GM23338 (cell line): Measurements from ENCODE around the gene BBOF1. TPM values are rescaled to one million over a fixed set of nuclear protein-coding genes. Genes with fewer than 3 reads are reported as not detected.

ENCODE experiments used
- ATAC-seq: fragments of 200-7000 bp; cut with Tn5 transposase; 3 replicates; pipeline ENCODE4 v1.9.1; 2020
- DNase-seq: peaks from one replicate; pipeline ENCODE4 v3.0.0-alpha.2; 2015; ENCODE audit warnings: low spot score
- H2AFZ ChIP-seq: fragments of 200-600 bp; sonication (generic); 2 replicates; pipeline ENCODE4 v1.8.0; 2016; ENCODE audit warnings: antibody characterized with exemption, mild to moderate bottlenecking, moderate library complexity
- H3F3A ChIP-seq: fragments of 200-600 bp; sonication (generic); replicated peaks from 2 replicates; pipeline ENCODE4 v1.8.0; 2017; ENCODE audit warnings: antibody characterized with exemption, mixed run types, low read depth
- H3K27ac ChIP-seq: fragments of 200-600 bp; sonication (generic); 2 replicates; pipeline ENCODE4 v1.6.1; 2016; ENCODE audit warnings: low read depth
- H3K27me3 ChIP-seq: fragments of 200-600 bp; sonication (generic); 2 replicates; pipeline ENCODE4 v1.8.0; 2016; ENCODE audit warnings: mild to moderate bottlenecking, mixed run types, moderate library complexity; ENCODE audit not compliant: insufficient read depth
- H3K36me3 ChIP-seq: fragments of 200-600 bp; sonication (generic); 2 replicates; pipeline ENCODE4 v1.8.0; 2016; ENCODE audit warnings: mild to moderate bottlenecking; ENCODE audit not compliant: insufficient read depth
- H3K4me1 ChIP-seq: fragments of 200-600 bp; sonication (generic); 2 replicates; pipeline ENCODE4 v1.8.0; 2016; ENCODE audit warnings: mild to moderate bottlenecking, moderate library complexity; ENCODE audit not compliant: insufficient read depth
- H3K4me2 ChIP-seq: fragments of 200-600 bp; sonication (generic); 2 replicates; pipeline ENCODE4 v1.7.1; 2017; ENCODE audit warnings: mixed run types
- H3K4me3 ChIP-seq: fragments of 200-600 bp; sonication (generic); 2 replicates; pipeline ENCODE4 v1.6.1; 2016; ENCODE audit warnings: mixed run types
- H3K79me2 ChIP-seq: fragments of 200-600 bp; sonication (generic); replicated peaks from 2 replicates; pipeline ENCODE4 v1.8.0; 2017; ENCODE audit warnings: mild to moderate bottlenecking; ENCODE audit not compliant: insufficient read depth
- H3K9me2 ChIP-seq: fragments of 200-600 bp; sonication (generic); 2 replicates; pipeline ENCODE4 v1.8.0; 2017; ENCODE audit not compliant: insufficient read depth
- H4K20me1 ChIP-seq: fragments of 200-600 bp; sonication (generic); replicated peaks from 2 replicates; pipeline ENCODE4 v1.8.0; 2017; ENCODE audit warnings: mild to moderate bottlenecking; ENCODE audit not compliant: insufficient read depth
- H3K27ac Mint-ChIP-seq: 2 replicates; pipeline ENCODE4 v1.8.0; 2020; ENCODE audit warnings: inconsistent platforms, mild to moderate bottlenecking, moderate library complexity, mixed read lengths
- H3K27me3 Mint-ChIP-seq: 3 replicates; pipeline ENCODE4 v1.8.0; 2022; ENCODE audit warnings: low read depth, mild to moderate bottlenecking, moderate library complexity, mixed read lengths, inconsistent platforms; ENCODE audit not compliant: insufficient read depth, poor library complexity
- H3K36me3 Mint-ChIP-seq: 3 replicates; pipeline ENCODE4 v1.8.0; 2021; ENCODE audit warnings: low read depth, mild to moderate bottlenecking, inconsistent platforms, moderate library complexity, mixed read lengths
- H3K4me1 Mint-ChIP-seq: 3 replicates; pipeline ENCODE4 v1.8.0; 2020; ENCODE audit warnings: mild to moderate bottlenecking, inconsistent platforms, mixed read lengths
- H3K4me3 Mint-ChIP-seq: 3 replicates; pipeline ENCODE4 v1.8.0; 2021; ENCODE audit warnings: moderate library complexity, mild to moderate bottlenecking, inconsistent platforms, mixed read lengths
- H3K9me3 Mint-ChIP-seq: 3 replicates; pipeline ENCODE4 v1.8.0; 2020; ENCODE audit warnings: moderate library complexity, mild to moderate bottlenecking, inconsistent platforms, mixed read lengths
- CREB1 ChIP-seq: fragments of 250-450 bp; sonication (Bioruptor Pico); IDR thresholded peaks from 2 replicates; pipeline ENCODE4 v1.5.0; 2020; ENCODE audit warnings: low read depth, mild to moderate bottlenecking, moderate library complexity
- ETS1 ChIP-seq: IDR thresholded peaks from 2 replicates; pipeline ENCODE4 v1.6.1; 2016; ENCODE audit warnings: antibody characterized with exemption
- EZH2 ChIP-seq: fragments of 200-600 bp; sonication (generic); IDR thresholded peaks from one replicate; pipeline ENCODE4 v1.8.0; 2017; ENCODE audit warnings: antibody characterized with exemption, mild to moderate bottlenecking, low read depth; ENCODE audit not compliant: unreplicated experiment
- EZH2phosphoT487 ChIP-seq: fragments of 200-600 bp; sonication (generic); IDR thresholded peaks from one replicate; pipeline ENCODE4 v1.8.1; 2018; ENCODE audit warnings: antibody characterized with exemption; ENCODE audit not compliant: unreplicated experiment
- JUNB ChIP-seq: IDR thresholded peaks from one replicate; pipeline ENCODE4 v1.6.1; 2016; ENCODE audit warnings: antibody characterized with exemption; ENCODE audit not compliant: unreplicated experiment
- NANOG ChIP-seq: IDR thresholded peaks from 2 replicates; pipeline ENCODE4 v1.6.1; 2016; ENCODE audit warnings: antibody characterized with exemption, borderline replicate concordance
- POLR2AphosphoS5 ChIP-seq: IDR thresholded peaks from 2 replicates; pipeline ENCODE4 v1.6.1; 2016; ENCODE audit warnings: antibody characterized with exemption, low read depth
- REST ChIP-seq: IDR thresholded peaks from one replicate; pipeline ENCODE4 v1.6.1; 2018; ENCODE audit warnings: antibody characterized with exemption; ENCODE audit not compliant: unreplicated experiment
- STAT1 ChIP-seq: IDR thresholded peaks from one replicate; pipeline ENCODE4 v1.6.1; 2016; ENCODE audit warnings: antibody characterized with exemption; ENCODE audit not compliant: unreplicated experiment
- ZNF462 ChIP-seq: fragments of 250-450 bp; sonication (Bioruptor Pico); IDR thresholded peaks from 2 replicates; pipeline ENCODE4 v1.5.0; 2020; ENCODE audit warnings: mild to moderate bottlenecking, moderate library complexity
- polyA plus RNA-seq: library from polyadenylated mRNA; unstranded; fragments of >200 nt; fragmentation: Nextera tagmentation; extraction: Ambion mirVana; gene quantifications from 2 replicates; pipeline ENCODE4 v1.2.1, GENCODE V29; 2016
- total RNA-seq: library from RNA; depleted of rRNA; stranded (reverse); fragments of >200 nt; shearing (Covaris generic); gene quantifications from 2 replicates; pipeline ENCODE4 v1.2.3, GENCODE V29; 2014

Gene BBOF1
- total and polyA plus RNA-seq, 2 experiments from 2014 or later, result 0.24 to 0.53 TPM

- TF ChIP-seq POLR2AphosphoS5 (no peak), REST (no peak)
Observed at GRCh38 chr14:74064426-74064825, 45.3 kb downstream of the BBOF1 start (continued).

- DNase-seq, result no peak
- Mint-ChIP-seq H3K36me3 (peaks cover 30% of the 10 kb centered on the region), H3K4me3 (no peak overlapping the region), H3K9me3 (no peaks in the 10 kb centered on the region), H3K4me1 (no peaks in the 10 kb centered on the region), H3K27ac (no peak overlapping the region), H3K27me3 (no peaks in the 10 kb centered on the region)
- Histone ChIP-seq H3K36me3 (0 out of 2 replicates have a peak, but pooled peaks cover 4% of the 10 kb centered on the region), H3K27ac (no peak overlapping the region), H3K27me3 (no peaks in the 10 kb centered on the region), H4K20me1 (no peaks in the 10 kb centered on the region), H3F3A (no peaks in the 10 kb centered on the region), H2AFZ (no peak overlapping the region), H3K4me1 (no peaks in the 10 kb centered on the region), H3K79me2 (no peaks in the 10 kb centered on the region), H3K9me2 (no peaks in the 10 kb centered on the region), H3K4me2 (no peak overlapping the region), H3K4me3 (no peak overlapping the region)
- no peak for ATAC-seq
- TF ChIP-seq EZH2phosphoT487 (no peak), JUNB (no peak), NANOG (no peak), ETS1 (no peak), CREB1 (CRISPR knock-in tag) (no peak), EZH2 (no peak), POLR2AphosphoS5 (no peak), REST (no peak), ZNF462 (CRISPR knock-in tag) (no peak), STAT1 (no peak)
Observed at GRCh38 chr14:74064883-74065282, 45.7 kb downstream of the BBOF1 start.
